Measurements from ENCODE around the gene ARFGAP1.

The ARFGAP1 gene

GRCh38 chr20:63319164-63320040, 46.8 kb downstream of the ARFGAP1 start:
- DNase-seq (ENCODE audit: low read depth, low spot score): no peak

DNA sequence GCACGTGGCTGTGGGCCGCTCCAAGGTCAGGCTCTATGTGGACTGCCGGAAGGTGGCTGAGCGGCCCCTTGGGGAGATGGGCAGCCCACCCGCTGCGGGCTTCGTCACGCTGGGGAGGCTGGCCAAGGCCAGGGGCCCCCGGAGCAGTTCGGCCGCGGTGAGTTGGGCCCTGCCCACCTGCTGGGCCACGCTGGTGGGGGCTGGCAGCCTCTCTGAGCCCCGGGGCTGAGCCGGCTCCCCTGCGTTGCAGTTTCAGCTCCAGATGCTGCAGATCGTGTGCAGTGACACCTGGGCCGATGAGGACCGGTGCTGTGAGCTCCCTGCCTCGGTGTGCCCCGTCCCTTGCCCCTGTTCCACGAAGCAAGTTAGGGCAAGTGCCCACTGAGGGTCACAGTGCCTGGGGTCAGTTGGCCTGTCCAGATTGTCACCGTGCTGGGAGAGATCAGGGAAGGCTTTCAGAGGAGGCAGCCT, 47.5 kb downstream of the ARFGAP1 start:
- no peak for DNase-seq (ENCODE audit: low read depth, low spot score)

- DNase-seq (ENCODE audit: low read depth, low spot score): no peak
These were observed 48.1 kb downstream of the ARFGAP1 start for GRCh38 chr20:63320616-63321147.

GRCh38 chr20:63321148-63321831, 48.7 kb downstream of the ARFGAP1 start:
- DNase-seq (ENCODE audit: low read depth, low spot score): no peak

DNA sequence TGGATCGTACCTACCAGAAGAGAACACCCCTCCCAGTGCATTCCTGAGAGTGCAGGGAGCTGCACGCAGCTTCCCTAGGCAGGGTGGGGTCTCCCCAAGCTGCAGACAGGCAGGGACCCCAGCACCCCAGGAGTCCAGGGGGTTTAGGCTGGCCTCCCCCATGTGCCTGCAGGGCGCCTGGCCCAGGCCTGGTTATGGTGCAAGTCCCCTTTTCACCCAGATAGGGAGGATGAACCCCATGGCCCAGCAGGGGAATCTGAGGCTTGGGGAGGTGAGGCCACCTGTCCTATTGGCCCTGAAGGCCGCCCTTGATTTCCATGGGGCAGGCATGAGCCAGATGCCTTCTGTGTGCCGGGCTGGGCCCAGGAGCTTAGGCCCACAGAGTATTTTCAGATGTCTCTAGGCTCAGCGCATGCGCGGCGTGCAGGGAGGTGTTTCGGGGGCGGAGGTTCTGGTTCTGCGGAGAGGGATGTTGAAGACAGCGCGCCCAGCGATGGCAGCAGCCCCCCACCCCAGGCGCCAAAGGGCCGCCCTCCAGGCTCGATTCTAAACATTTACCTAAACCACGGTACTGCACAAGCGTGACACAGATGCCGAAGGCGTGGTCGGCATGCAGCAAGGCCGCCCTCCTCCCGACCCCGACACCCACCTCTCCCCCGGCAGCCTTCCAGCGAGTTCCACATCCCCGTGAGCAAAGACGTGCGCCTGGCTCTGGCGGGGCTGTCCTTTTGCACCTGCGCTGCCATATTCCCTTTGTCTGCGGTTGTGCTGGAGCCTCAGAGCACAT, 49.7 kb downstream of the ARFGAP1 start:
- DNase-seq (ENCODE audit: low read depth, low spot score): no peak

- DNase-seq (ENCODE audit: low read depth, low spot score): no peak
These were observed 50.3 kb downstream of the ARFGAP1 start for GRCh38 chr20:63322933-63323273.

GRCh38 chr20:63323357-63323981, 50.9 kb downstream of the ARFGAP1 start:
- no peak for DNase-seq (ENCODE audit: low read depth, low spot score)

- DNase-seq (ENCODE audit: low read depth, low spot score): no peak
These were observed 52.4 kb downstream of the ARFGAP1 start for GRCh38 chr20:63325021-63325471.

DNA sequence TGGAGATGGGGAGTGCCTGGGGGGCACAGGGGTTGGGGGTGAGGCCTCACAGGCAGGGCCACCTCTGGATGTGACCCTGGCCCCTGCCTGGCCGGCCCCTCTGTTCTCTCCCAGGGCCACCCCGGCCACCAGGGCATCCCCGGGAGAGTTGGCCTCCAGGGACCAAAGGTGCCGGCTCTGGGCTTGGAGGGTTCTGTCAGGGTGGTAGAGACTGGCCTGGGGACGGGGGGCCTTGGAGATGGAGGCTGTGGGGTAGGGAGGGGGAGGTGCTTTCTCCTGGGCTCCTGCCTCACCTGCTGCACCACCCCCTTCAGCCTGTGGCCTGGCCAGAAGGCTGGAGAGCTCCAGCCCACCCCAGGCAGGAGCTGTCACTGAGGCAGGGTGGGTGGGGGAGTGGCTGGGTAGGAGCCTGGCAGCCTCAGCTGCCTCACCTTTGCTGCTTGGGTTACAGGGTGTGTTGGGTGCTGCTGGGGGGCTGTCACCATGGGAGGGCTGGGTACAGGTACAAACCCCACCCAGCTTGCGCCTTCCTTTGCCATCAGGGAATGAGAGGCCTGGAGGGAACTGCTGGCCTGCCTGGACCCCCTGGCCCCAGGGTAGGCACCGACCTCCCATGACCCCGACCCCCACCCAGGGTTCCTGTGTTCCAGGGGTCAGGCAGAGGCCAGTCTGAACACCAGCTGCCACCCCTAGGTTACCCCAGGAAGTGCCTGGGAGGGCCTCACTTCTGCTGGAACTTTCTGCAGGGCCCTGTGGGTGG, 53.1 kb downstream of the ARFGAP1 start:
- DNase-seq (ENCODE audit: low read depth, low spot score): no peak

GRCh38 chr20:63326314-63327230, 54.0 kb downstream of the ARFGAP1 start:
- no peak for DNase-seq (ENCODE audit: low read depth, low spot score)

DNA sequence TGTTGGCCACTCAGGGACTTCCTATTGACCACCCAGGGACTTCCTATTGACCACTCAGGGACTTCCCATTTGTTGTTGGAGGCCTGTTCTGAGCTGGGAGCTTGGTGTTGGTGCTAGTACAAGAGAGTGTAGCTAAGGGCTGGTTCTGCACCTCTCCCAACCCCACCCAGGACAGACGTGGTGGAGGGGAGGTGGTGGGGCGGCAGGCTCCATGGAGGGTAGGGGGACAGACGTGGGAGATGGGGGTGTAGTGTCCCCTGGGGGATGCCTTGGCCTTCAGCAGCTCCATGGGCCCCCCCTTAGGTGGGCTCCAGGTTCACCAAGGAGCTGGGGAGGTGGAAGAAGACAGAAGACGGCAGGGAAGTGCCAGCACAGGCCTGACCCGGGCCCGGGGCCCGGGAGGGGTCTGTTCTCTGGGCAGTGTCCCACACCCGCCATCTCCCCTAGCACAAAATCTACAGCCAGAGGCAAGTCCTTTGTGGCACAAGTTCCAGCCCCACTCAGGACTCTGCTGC, 54.7 kb downstream of the ARFGAP1 start:
- no peak for DNase-seq (ENCODE audit: low read depth, low spot score)

- no peak for DNase-seq (ENCODE audit: low read depth, low spot score)
These were observed 55.5 kb downstream of the ARFGAP1 start for GRCh38 chr20:63328026-63328700.

DNA sequence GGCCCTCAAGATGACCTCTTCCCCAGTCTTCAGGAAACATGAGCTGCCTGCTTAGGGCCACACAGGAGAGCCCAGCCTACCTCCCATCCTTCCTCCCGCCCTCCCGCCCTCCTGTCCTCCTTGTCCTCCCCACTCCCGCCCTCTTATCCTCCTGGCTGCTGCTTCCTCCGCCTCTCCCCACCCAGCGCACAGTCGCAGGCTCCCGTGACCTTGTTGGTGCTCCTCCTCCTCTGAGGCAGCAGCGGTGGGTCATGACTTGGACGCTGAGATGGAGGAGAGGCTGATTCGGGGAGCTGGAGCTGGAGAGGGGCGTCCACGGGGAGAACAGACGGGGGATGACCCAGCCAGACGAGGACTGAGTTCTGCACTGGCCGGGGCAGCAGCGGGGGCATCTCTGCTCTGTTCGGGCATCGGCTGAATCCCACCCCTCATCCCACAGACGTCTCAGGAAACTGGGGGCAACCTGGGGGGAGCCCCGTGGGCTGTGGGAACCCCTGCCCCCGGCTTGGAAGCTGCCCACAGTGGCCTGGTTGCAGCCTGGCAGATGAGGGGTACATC, 56.2 kb downstream of the ARFGAP1 start:
- no peak for DNase-seq (ENCODE audit: low read depth, low spot score)

- DNase-seq (ENCODE audit: low read depth, low spot score): no peak
These were observed 56.9 kb downstream of the ARFGAP1 start for GRCh38 chr20:63329331-63330083.

- DNase-seq (ENCODE audit: low read depth, low spot score): no peak
These were observed 57.6 kb downstream of the ARFGAP1 start for GRCh38 chr20:63330084-63330760.

- no peak for DNase-seq (ENCODE audit: low read depth, low spot score)
These were observed 58.3 kb downstream of the ARFGAP1 start for GRCh38 chr20:63330940-63331339.

All from activated CD4-positive, CD25-positive, alpha-beta regulatory T cell treated with anti-CD3 and anti-CD28 coated beads, Interleukin-2, amount 50 U/mL, for 16 hours (primary cell).